Uterus (tissue), 2 donors: ENCODE data around the gene IFIT2.

ENCODE experiments used
- CTCF ChIP-seq, 4 experiments: fragments of 200-600 bp in 2 of 4; fragments of 450-650 bp in 2 of 4; sonication (generic) in 2 of 4; IDR thresholded peaks; one replicate each; pipeline ENCODE4 v1.5.1; 2016 to 2019; ENCODE audit warnings: antibody characterized with exemption in 4 of 4, mild to moderate bottlenecking in 2 of 4, moderate library complexity in 1 of 4
- POLR2A ChIP-seq, 2 donors: fragments of 450-650 bp; IDR thresholded peaks; one replicate each; pipeline ENCODE4 v1.6.1; 2016; ENCODE audit warnings: antibody characterized with exemption in 2 of 2, mild to moderate bottlenecking in 1 of 2, moderate library complexity in 1 of 2

GRCh38 chr10:89295597-89295996, 6.2 kb upstream of the IFIT2 start:
- TF ChIP-seq CTCF (IDR thresholded peaks at IDR 0.05) (no peak), POLR2A (IDR thresholded peaks at IDR 0.05) (no peak)
